Raji (cell line): ENCODE data around the gene OR52E4.

Source experiments
- POLR2A ChIP-seq: IDR thresholded peaks from 2 replicates; pipeline ENCODE4 v1.6.1; 2011; ENCODE audit warnings: low read depth, low read length, control low read depth; ENCODE audit not compliant: insufficient read depth

OR52E4 gene

GRCh38 chr11:5922749-5923426 lies 42.5 kb downstream of the OR52E4 start:
- TF ChIP-seq POLR2A, result no peak

- TF ChIP-seq POLR2A, result no peak
Observed at GRCh38 chr11:5923427-5923776, 43.0 kb downstream of the OR52E4 start.

- TF ChIP-seq POLR2A, result no peak
Observed at GRCh38 chr11:5923794-5924193, 43.4 kb downstream of the OR52E4 start.

GRCh38 chr11:5928271-5928670 lies 47.8 kb downstream of the OR52E4 start:
- no peak for TF ChIP-seq POLR2A

- TF ChIP-seq POLR2A, result no peak
Observed at GRCh38 chr11:5928811-5929210, 48.4 kb downstream of the OR52E4 start.

GRCh38 chr11:5929571-5930368 lies 49.3 kb downstream of the OR52E4 start:
- TF ChIP-seq POLR2A, result no peak

- TF ChIP-seq POLR2A, result no peak
Observed at GRCh38 chr11:5930614-5931013, 50.2 kb downstream of the OR52E4 start.

- no peak for TF ChIP-seq POLR2A
Observed at GRCh38 chr11:5931061-5931460, 50.6 kb downstream of the OR52E4 start.

- TF ChIP-seq POLR2A, result no peak
Observed at GRCh38 chr11:5932671-5933070, 52.2 kb downstream of the OR52E4 start.

- no peak for TF ChIP-seq POLR2A
Observed at GRCh38 chr11:5933116-5933515, 52.7 kb downstream of the OR52E4 start.
